ENCODE data around the gene ARHGEF1.

Gene ARHGEF1

GRCh38 chr19:41882568-41883462 lies at the start of gene ARHGEF1:
TSS of gene ARHGEF1 (plus strand) at chr19:41883184. CDS start at chr19:41888083, 4,899 bp downstream.
- peak within 1 kb of the TSS; percentile 68 for H3K4me3 ChIP-seq (ENCODE audit: low read depth, low read length)

GRCh38 chr19:41837981-41838708 lies 44.8 kb upstream of the ARHGEF1 start:
- H3K4me3 ChIP-seq (ENCODE audit: low read depth, low read length) = no peak overlapping the region

- no peak overlapping the region for H3K4me3 ChIP-seq (ENCODE audit: low read depth, low read length)
Measured at GRCh38 chr19:41839211-41839610, 43.8 kb upstream of the ARHGEF1 start.

GRCh38 chr19:41843371-41843770 lies 39.6 kb upstream of the ARHGEF1 start:
- no peak overlapping the region for H3K4me3 ChIP-seq (ENCODE audit: low read depth, low read length)

- H3K4me3 ChIP-seq (ENCODE audit: low read depth, low read length) = no peak within 1 kb of the TSS
Measured at GRCh38 chr19:41844601-41845000, 38.4 kb upstream of the ARHGEF1 start, which contains the start of gene LYPD4. TSS of gene LYPD4 (minus strand) at chr19:41844683. CDS start at chr19:41839285, 5,398 bp downstream.

- no peak within 1 kb of the TSS for H3K4me3 ChIP-seq (ENCODE audit: low read depth, low read length)
Measured at GRCh38 chr19:41845001-41845050, 38.2 kb upstream of the ARHGEF1 start, which contains the start of gene DMRTC2. TSS of gene DMRTC2 (plus strand) at chr19:41845042. CDS start at chr19:41847429, 2,387 bp downstream.

- no peak overlapping the region for H3K4me3 ChIP-seq (ENCODE audit: low read depth, low read length)
Measured at GRCh38 chr19:41845051-41845590, 37.9 kb upstream of the ARHGEF1 start.

GRCh38 chr19:41847351-41848105 lies 35.5 kb upstream of the ARHGEF1 start:
- no peak overlapping the region for H3K4me3 ChIP-seq (ENCODE audit: low read depth, low read length)

GRCh38 chr19:41848666-41849065 lies 34.3 kb upstream of the ARHGEF1 start:
- no peak overlapping the region for H3K4me3 ChIP-seq (ENCODE audit: low read depth, low read length)

GRCh38 chr19:41849067-41849466 lies 33.9 kb upstream of the ARHGEF1 start:
- H3K4me3 ChIP-seq (ENCODE audit: low read depth, low read length) = no peak overlapping the region

- no peak overlapping the region for H3K4me3 ChIP-seq (ENCODE audit: low read depth, low read length)
Measured at GRCh38 chr19:41850381-41850780, 32.6 kb upstream of the ARHGEF1 start.

GRCh38 chr19:41851456-41851855 lies 31.5 kb upstream of the ARHGEF1 start:
- H3K4me3 ChIP-seq (ENCODE audit: low read depth, low read length) = no peak overlapping the region

- H3K4me3 ChIP-seq (ENCODE audit: low read depth, low read length) = no peak overlapping the region
Measured at GRCh38 chr19:41853344-41853743, 29.6 kb upstream of the ARHGEF1 start.

GRCh38 chr19:41853768-41854167 lies 29.2 kb upstream of the ARHGEF1 start:
- H3K4me3 ChIP-seq (ENCODE audit: low read depth, low read length) = no peak overlapping the region

- H3K4me3 ChIP-seq (ENCODE audit: low read depth, low read length) = peak overlapping the region; percentile 20
Measured at GRCh38 chr19:41859213-41859617, 23.8 kb upstream of the ARHGEF1 start.

- H3K4me3 ChIP-seq (ENCODE audit: low read depth, low read length) = peak within 1 kb of the TSS; percentile 97
Measured at GRCh38 chr19:41859618-41860418, 23.2 kb upstream of the ARHGEF1 start, which contains the start of gene RPS19. TSS of gene RPS19 (plus strand) at chr19:41860255. CDS start at chr19:41860775, 520 bp downstream.

GRCh38 chr19:41860419-41861115 lies 22.4 kb upstream of the ARHGEF1 start:
- H3K4me3 ChIP-seq (ENCODE audit: low read depth, low read length) = peak overlapping the region; percentile 97

- H3K4me3 ChIP-seq (ENCODE audit: low read depth, low read length) = peak overlapping the region; percentile 97
Measured at GRCh38 chr19:41861116-41861768, 21.7 kb upstream of the ARHGEF1 start.

- H3K4me3 ChIP-seq (ENCODE audit: low read depth, low read length) = peak overlapping the region; percentile 6
Measured at GRCh38 chr19:41861846-41862245, 21.1 kb upstream of the ARHGEF1 start.
